GM18951 (cell line): ENCODE results near the gene TFF2.

Experiments used
- POLR2A ChIP-seq: IDR thresholded peaks from 4 replicates; pipeline ENCODE4 v1.6.1; 2011; ENCODE audit warnings: mild to moderate bottlenecking; ENCODE audit not compliant: insufficient read length, insufficient read depth; ENCODE audit errors: extremely low read depth
- in situ Hi-C: fragments of 300-500 bp; cut with MboI; formaldehyde crosslinking; loops from one replicate; pipeline ENCODE4 v1.12.0; 2022; ENCODE audit warnings: low sequenced_read_pairs, mixed read lengths, inconsistent platforms; ENCODE audit not compliant: unreplicated experiment

The TFF2 gene, protein sequence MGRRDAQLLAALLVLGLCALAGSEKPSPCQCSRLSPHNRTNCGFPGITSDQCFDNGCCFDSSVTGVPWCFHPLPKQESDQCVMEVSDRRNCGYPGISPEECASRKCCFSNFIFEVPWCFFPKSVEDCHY

DNA sequence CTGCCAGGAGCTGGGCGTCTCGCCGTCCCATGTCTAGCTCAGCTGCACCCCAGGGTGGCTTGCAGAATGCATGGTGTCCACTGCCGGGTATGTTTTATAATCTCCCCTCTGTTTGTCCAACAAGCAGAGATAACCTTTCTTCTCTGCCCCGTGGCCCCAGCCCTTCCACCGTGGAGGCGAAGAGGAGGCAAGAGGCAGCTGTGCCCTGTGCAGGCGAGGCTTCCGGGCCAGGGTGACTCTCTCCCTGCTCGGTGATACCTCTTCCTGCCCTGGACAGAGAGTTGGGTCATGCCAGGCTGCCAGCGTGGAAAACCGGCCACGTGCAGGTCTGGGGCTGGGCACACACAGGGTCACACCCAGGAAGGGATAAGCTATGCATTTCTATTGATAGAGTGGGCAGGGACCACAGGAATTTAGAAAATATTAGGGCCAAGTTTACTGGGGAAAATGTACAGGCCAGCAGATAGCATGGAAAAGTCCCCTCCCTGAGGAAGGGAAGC is at the start of gene TFF2:
Gene TFF2 (minus strand): TSS at position 68 of the 500 bp plus-strand sequence. CDS start 37 bp downstream, at position 31.
- TF ChIP-seq POLR2A, result no peak
- in situ Hi-C loops, result no loop called here

DNA sequence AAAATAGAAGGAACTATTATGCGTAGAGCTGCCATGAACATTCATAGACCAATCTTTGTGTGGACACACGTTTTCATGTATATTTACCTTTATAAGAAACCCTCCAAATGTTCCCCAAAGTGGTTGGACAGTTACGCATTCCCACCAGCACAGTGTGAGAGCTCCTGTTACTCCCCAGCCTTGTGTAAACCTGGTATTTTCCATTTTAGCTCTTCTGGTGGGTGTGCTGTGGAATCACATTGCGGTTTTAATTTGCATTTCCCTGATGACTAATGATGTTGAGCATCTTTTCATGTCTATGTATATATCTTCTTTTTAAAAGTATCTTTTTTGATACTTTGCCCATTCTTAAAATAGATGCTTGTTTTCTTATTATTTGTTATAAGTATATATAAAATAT is 49.7 kb upstream of the TFF2 start:
- in situ Hi-C loops, result no loop called here
- no peak for TF ChIP-seq POLR2A

DNA sequence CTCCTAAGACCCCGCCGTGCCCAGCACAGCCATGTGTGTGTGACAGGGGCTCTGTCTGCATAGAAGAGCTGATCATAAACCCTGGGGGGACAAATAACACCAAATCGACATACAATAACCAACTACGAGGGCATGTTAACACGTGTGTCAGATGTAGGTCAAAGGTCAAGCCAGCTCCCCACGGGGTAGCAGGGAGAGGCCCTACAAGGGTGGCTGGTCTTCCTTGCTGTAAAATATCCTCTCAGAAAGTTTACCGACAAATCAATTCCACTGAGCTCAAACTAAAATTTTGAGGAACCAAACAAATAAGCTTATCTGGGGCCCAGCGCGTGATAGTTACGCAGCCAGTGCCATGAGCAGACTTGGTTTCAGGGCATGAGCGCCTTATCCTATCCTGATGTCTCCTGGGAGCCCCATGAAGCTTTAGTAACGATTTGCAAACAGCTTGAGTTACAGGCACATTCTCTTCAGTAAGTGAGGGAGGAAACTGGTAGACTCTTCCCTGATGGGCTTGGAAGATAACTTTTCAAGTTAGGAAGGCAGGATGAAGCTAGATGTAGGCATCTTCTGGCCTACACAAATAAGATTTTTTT is 47.7 kb upstream of the TFF2 start:
- in situ Hi-C loops, result no loop called here
- no peak for TF ChIP-seq POLR2A

DNA sequence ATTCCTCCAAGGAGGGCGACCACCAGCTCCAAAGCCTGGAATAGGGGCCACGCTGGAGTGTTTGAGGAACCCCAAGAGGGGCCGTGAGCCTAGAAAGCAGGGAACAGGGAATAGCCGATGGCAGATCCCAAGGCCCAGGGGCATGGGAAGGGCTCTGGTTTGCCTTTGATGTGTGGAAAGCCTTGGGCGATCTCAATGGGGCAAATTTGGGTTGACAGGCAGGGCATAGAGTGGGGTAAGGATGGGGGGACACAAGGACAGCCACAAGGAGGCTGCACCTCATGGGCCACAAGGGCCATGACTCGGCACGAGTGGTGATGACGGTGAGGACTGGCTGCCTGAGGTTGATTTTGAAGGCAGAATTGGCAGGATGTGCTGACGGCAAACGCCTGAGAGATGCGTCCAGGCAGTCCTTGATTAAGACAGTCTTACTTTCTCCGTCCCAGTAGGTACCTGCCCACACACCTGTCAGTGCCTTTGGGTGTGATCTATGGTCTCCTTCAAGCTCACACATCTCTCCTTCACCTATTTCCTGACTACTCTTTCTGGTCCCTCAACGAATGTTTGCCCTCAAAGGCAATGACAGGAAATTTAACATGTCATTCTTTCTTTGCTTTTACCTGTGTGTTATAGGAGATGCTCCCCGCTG is 47.1 kb upstream of the TFF2 start:
- TF ChIP-seq POLR2A, result no peak
- in situ Hi-C loops, result no loop called here

DNA sequence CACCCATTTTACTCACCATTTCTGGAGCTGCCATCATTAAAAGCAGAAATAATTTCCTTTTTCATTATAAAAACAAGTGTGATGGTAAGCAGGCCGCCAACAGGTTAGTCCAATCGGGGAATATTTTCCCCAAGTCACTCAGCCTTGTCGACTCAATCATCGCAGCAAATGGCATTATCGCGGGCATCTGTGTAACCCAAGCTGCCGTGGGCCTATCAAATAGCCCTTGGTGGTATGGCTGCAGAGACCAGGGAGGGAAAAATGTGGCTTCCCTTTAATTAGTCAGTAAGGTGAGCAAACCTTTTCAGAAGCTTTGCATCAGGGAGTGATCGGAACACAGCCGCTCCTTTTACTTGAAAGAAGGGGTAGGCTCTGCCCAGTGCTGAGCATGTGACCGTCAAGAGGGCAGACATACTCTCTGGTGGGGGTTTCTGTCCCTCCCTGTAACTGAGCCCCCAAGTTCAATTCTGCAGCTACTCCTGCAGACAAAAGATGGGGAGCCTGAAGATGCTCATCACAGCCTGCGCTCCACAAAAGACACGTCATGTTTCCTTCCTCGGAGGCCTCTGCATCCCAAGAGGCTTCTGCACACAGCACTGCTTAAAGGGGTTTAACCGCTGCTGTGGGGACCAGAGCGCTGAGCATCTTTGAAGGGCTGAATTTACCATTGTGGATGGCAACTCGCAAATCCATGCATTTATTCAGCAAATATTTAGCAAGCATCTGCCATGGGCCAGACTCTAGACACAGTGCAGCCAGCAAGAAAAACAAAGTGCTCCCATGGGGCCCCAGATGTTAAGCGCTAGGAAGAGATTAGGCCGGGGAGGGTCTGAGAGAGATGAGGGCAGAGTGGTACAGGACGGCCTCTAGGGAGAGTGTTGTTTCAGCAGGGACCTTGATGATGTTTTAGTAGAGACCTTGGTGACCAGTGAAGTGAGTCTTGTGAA is 46.3 kb upstream of the TFF2 start:
- no peak for TF ChIP-seq POLR2A
- in situ Hi-C loops, result no loop called here

DNA sequence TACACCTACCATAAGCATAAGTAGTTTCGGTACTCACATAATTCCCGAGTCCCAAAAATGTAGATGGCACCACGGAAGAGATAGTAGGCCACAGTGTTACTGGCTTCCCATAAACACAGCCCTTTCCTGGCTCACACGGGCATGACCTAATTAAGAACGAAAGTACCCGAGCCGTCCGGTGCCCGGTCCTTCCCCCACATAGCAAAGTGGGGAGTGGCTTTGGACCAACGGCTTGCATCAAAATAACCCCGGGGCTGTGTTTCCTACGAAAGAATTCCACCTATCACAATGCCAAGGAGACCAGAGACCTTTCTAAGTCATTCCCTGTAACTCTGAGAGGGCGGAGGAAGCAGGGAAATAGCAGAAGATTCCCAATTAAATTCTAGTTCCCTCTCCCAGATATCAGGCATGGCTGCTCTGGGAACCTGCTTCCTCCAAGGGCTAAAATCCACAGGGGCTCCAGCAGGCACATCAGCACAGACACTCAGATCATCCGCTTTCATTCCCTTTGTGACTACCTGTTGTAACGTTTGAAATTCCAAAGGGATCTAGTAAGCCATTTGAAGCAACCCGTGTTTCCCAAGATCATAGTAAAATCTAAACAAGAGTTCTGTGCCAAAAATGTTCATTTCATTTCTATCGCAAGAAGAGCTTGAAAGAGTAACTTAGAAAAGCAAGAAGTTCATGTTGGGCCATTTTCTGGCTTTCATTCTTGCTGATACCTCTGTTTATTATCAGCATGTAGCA is 45.3 kb upstream of the TFF2 start, which contains the start of gene TMPRSS3:
Gene TMPRSS3 (minus strand): TSS at position 148 of the 747 bp plus-strand sequence. CDS start 635 bp downstream, outside the sequence.
- no peak for TF ChIP-seq POLR2A
- in situ Hi-C loops, result no loop called here

DNA sequence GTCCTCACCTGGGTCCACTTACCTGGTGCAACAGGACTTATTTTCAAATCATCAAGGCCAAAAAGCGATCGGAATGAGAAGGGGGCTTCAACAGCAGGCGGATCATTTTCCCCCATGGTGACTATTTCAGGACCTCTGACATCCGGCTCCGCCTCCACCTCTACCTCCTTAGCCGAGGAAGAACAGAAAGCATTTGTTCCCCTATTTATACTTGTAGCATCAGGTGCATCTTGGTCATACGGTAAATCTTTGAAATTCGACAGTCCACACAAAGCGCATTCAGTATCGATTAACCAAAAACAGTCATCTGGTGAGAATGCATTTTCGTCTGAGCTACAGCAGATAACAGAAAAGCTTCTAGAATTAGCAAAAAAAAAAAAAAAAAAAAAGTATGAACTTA is 44.5 kb upstream of the TFF2 start:
- in situ Hi-C loops, result no loop called here
- no peak for TF ChIP-seq POLR2A

DNA sequence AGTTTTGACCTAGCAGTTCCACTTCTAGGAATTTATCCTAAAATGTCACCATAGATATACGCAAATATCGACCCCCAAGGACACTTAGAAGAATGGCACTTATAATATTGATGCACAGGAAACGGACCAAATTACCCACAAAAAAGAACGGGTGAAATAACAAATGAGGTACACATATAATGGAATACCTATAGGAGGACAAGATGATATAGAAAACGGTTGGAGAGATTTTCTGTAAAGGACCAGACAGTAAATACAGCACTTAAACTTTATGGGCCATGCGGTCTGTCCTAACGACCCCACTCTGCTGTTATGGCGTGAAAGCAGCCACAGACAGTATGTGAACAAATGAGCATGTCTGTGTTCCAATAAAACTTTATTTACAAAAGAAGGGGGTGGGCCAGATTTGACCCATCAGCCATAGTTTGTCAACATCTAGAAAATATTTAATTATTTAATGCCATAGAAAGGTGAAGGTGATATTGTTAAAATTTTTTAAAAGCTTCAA is 42.7 kb upstream of the TFF2 start:
- in situ Hi-C loops, result no loop called here
- no peak for TF ChIP-seq POLR2A

DNA sequence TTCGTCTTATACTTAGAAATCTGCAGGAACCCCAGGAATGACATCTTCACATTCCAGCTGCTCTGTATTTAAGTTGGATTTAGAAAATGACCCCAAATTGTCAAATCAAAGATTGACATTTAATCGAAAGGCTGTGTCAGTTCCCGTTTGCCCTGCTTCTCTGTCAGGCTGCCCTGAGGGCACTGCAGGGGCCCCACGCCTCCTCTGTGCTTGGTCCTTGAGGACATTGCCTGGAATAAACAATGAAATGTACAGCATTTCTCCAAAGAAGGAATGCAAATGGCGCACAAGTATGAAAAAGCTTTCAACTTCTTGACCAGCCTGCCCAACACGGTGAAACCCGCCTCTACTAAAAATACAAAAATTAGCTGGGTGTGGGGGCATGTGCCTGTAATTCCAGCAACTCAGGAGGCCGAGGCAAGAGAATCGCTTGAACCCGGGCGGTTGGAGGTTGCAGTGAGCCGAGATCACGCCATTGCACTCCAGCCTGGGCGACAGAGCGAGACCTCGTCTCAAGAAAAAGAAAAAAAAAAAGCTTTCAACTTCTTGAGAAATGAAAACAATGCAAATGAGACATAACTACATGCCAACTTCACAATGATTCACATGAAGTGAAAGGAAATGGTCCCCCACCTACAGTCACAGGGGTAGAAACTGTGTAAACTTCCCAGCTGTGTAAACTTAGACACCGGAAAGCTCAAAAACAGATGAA is 42.1 kb upstream of the TFF2 start:
- in situ Hi-C loops, result no loop called here
- no peak for TF ChIP-seq POLR2A

DNA sequence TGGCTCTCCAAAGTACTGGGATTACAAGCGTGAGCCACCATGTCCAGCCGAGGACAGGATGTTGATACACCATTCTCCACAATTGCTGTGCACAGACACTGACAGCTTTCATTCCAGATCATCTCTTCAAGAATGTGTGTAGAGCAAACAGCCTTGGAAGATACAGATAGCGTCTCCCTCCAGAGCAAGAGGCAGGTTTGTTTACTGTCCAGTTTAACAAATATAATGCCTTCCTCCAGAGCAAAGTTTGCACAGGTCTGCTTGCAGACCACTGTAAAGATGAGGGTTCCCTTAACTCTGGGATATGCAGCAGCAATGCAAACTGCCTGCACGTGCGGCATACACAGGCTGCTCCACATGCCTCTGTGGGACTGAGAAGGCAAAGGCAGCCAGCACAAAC is 40.5 kb upstream of the TFF2 start:
- TF ChIP-seq POLR2A, result no peak
- in situ Hi-C loops, result no loop called here

DNA sequence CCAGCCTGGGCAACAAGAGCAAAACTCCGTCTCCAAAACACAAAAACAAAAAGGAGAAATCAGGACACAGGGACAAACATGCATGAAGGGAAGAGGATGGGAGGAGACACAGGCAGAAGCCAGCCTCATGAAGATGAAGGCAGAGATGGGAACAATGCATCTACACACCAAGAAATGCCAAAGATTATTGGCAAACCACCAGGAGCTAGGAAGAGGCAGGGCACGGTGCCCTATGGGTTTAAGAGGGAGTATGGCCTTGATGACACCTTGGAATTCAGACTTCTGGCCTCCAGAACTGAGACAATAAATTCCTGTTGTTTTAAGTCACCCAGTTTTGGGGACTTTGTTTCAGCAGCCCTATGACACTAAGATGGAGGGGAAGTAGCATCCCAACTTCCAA is 39.9 kb upstream of the TFF2 start:
- in situ Hi-C loops, result no loop called here
- no peak for TF ChIP-seq POLR2A

DNA sequence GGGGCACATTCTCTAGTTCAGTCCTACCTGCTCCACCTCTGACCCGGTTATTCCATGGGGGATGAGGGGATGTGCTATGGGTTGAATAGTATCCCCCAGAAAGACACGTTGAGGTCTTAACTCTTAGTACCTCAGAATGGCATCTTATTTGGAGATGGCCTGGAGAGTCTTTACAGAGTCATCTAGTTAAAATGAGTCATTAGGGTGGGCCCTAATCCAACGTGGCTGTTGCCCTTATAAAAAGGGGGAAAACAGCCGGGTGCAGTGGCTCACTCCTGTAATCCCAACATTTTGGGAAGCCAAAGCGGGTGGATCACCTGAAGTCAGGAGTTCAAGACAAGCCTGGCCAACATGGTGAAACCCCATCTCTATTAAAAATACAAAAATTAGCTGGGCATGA is 39.4 kb upstream of the TFF2 start:
- TF ChIP-seq POLR2A, result no peak
- in situ Hi-C loops, result no loop called here
